Neuronal stem cell (in vitro differentiated cells): ENCODE results near the gene OR51E2.
A peak's percentile ranks its signal among the peaks of the same experiment; 100 is the strongest.

Experiments
- DNase-seq: peaks from one replicate; pipeline ENCODE4 v3.0.0-alpha.2; 2013; ENCODE audit warnings: low spot score
- H2AFZ ChIP-seq: one replicate; pipeline ENCODE4 v1.6.1; 2013; ENCODE audit warnings: mild to moderate bottlenecking, low read length, inconsistent platforms
- H2AK5ac ChIP-seq: 2 replicates; pipeline ENCODE4 v1.6.1; 2013; ENCODE audit warnings: low read depth, mild to moderate bottlenecking, inconsistent platforms, low read length, moderate library complexity, mixed read lengths
- H2BK120ac ChIP-seq: 2 replicates; pipeline ENCODE4 v1.6.1; 2013; ENCODE audit warnings: low read depth, mild to moderate bottlenecking, inconsistent platforms, low read length, moderate library complexity, mixed read lengths
- H2BK12ac ChIP-seq: one replicate; pipeline ENCODE4 v1.6.1; 2013; ENCODE audit warnings: low read length, inconsistent platforms
- H2BK15ac ChIP-seq: 2 replicates; pipeline ENCODE4 v1.6.1; 2013; ENCODE audit warnings: mild to moderate bottlenecking, low read length, inconsistent platforms, mixed read lengths
- H2BK5ac ChIP-seq: one replicate; pipeline ENCODE4 v1.6.1; 2013; ENCODE audit warnings: inconsistent platforms, mild to moderate bottlenecking, low read length, moderate library complexity
- H3K14ac ChIP-seq: one replicate; pipeline ENCODE4 v1.6.1; 2013; ENCODE audit warnings: low read length, inconsistent platforms
- H3K18ac ChIP-seq: 2 replicates; pipeline ENCODE4 v1.6.1; 2013; ENCODE audit warnings: low read length, inconsistent platforms
- H3K23ac ChIP-seq: 2 replicates; pipeline ENCODE4 v1.6.1; 2013; ENCODE audit warnings: low read depth, mild to moderate bottlenecking, mixed read lengths, low read length, inconsistent platforms; ENCODE audit not compliant: poor library complexity
- H3K27ac ChIP-seq: replicated peaks from 3 replicates; pipeline ENCODE4 v1.5.1; 2013; ENCODE audit warnings: low read length, inconsistent platforms
- H3K27me3 ChIP-seq, 3 experiments: 2 replicates each; pipeline ENCODE4 v1.6.1; 2013; ENCODE audit warnings: low read length in 3 of 3, mild to moderate bottlenecking in 2 of 3, inconsistent platforms in 1 of 3, low read depth in 1 of 3, mixed read lengths in 1 of 3, moderate library complexity in 1 of 3; ENCODE audit not compliant: control insufficient read depth in 3 of 3, insufficient read depth in 3 of 3
- H3K36me3 ChIP-seq, 2 donors: replicated peaks in 1 of 2; 2 replicates each; pipeline ENCODE4 v1.6.1; 2013; ENCODE audit warnings: low read length in 2 of 2; ENCODE audit not compliant: control insufficient read depth in 2 of 2, insufficient read depth in 2 of 2
- H3K4ac ChIP-seq: 2 replicates; pipeline ENCODE4 v1.6.1; 2013; ENCODE audit warnings: inconsistent platforms, mild to moderate bottlenecking, low read length, moderate library complexity
- H3K4me1 ChIP-seq, 2 donors: 1 replicate in 1 of 2; 2 replicates in 1 of 2; pipeline ENCODE4 v1.6.1; 2013; ENCODE audit warnings: low read length in 2 of 2, low read depth in 1 of 2; ENCODE audit not compliant: control insufficient read depth in 2 of 2, insufficient read depth in 1 of 2
- H3K4me2 ChIP-seq: one replicate; pipeline ENCODE4 v1.6.1; 2013; ENCODE audit warnings: mild to moderate bottlenecking, low read length, inconsistent platforms; ENCODE audit not compliant: insufficient read depth, poor library complexity, severe bottlenecking
- H3K4me3 ChIP-seq, 2 donors: 2 replicates each; pipeline ENCODE4 v1.5.1; 2013; ENCODE audit warnings: low read length in 2 of 2, mild to moderate bottlenecking in 2 of 2, inconsistent platforms in 1 of 2, moderate library complexity in 1 of 2
- H3K79me1 ChIP-seq: one replicate; pipeline ENCODE4 v1.6.1; 2013; ENCODE audit warnings: low read depth, mild to moderate bottlenecking, inconsistent platforms, low read length, moderate library complexity
- H3K9ac ChIP-seq: one replicate; pipeline ENCODE4 v1.6.1; 2013; ENCODE audit warnings: mild to moderate bottlenecking, low read depth, low read length, inconsistent platforms; ENCODE audit not compliant: poor library complexity
- H3K9me3 ChIP-seq, 2 donors: replicated peaks in 1 of 2; 2 replicates each; pipeline versions ENCODE3 to v1.6.1; 2013; ENCODE audit warnings: low read length in 2 of 2, mild to moderate bottlenecking in 2 of 2, inconsistent platforms in 1 of 2, low read depth in 1 of 2, mixed read lengths in 1 of 2, moderate library complexity in 1 of 2; ENCODE audit not compliant: control insufficient read depth in 2 of 2, insufficient read depth in 1 of 2
- H4K8ac ChIP-seq: one replicate; pipeline ENCODE4 v1.6.1; 2013; ENCODE audit warnings: low read depth, mild to moderate bottlenecking, inconsistent platforms, low read length, moderate library complexity
- H4K91ac ChIP-seq: one replicate; pipeline ENCODE4 v1.6.1; 2013; ENCODE audit warnings: low read length, low read depth, mild to moderate bottlenecking, inconsistent platforms; ENCODE audit not compliant: poor library complexity
- WGBS, 2 donors: extraction: QIAGEN DNeasy Blood & Tissue Kit; methylation state at CpG; one replicate each; pipeline ENCODE4 v1.1.7; 2013; ENCODE audit warnings: missing lambda C conversion rate in 2 of 2, mixed read lengths in 1 of 2; ENCODE audit not compliant: insufficient read length in 2 of 2, insufficient replicate concordance in 1 of 2; ENCODE audit errors: extremely low coverage in 2 of 2; 5-methylcytosine and 5-hydroxymethylcytosine counted together

The OR51E2 gene

GRCh38 chr11:4637662-4638047, 60.0 kb downstream of the OR51E2 start:
- Histone ChIP-seq H4K91ac (no peak overlapping the region), H4K8ac (no peak overlapping the region), H3K9me3 (no peaks in the 10 kb centered on the region), H2BK15ac (no peak overlapping the region), H2AFZ (no peak overlapping the region), H3K36me3 (no peaks in the 10 kb centered on the region), H3K4me1 (peaks cover 0 to 14% of the 10 kb centered on the region in 2 donors), H3K9ac (no peak overlapping the region), H3K4me3 (no peak overlapping the region), H3K18ac (no peak overlapping the region), H2BK120ac (no peak overlapping the region), H3K79me1 (no peaks in the 10 kb centered on the region), H2BK5ac (no peak overlapping the region), H2BK12ac (no peak overlapping the region), H3K23ac (no peak overlapping the region), H3K27ac (no peak overlapping the region), H3K4ac (no peak overlapping the region), H3K4me2 (no peak overlapping the region), H3K14ac (no peak overlapping the region), H3K27me3 (no peaks in the 10 kb centered on the region), H2AK5ac (no peak overlapping the region)
- no peak for DNase-seq
- WGBS, 2 donors: no CpG with 5 or more reads among the region's 3 CpGs

DNA sequence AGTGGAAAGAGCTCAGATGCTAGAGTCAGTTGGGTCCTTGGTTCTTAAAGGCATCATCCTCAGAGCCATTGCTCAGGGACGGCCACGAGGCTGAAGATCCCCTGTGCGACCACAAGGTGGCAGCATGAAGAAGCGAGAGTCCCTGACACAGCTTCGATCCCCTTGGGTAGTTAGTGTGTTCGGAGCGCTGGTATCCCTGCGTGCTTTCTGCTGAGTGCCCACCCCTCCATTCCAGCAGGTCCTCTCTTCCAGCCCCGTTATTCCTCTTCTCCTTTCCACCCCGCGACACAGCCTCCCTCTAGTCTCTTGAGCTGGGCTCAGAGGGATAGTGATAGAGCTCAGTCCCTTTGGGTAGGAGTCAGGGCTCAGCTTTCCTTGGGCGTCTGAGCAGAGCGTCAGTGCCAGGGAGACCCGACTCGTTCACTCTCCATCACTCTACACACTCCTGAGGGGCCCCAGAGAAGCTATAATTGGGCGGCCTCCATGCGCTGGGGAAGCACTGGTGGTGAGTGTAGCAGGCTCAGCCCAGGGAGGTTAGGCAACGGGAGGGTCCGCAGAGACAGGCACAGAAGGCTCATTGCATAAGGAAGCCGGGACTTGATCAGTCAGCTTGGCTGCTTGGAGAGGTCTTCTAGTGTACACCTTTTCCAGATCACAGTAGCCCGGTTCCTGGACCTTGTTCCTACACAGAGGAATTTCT, 60.5 kb downstream of the OR51E2 start, which contains the start of gene OR51D1:
OR51D1 (plus strand) TSS at position 516 of the 700 bp plus-strand sequence. CDS start 2,314 bp downstream, outside the sequence.
- Histone ChIP-seq H3K9me3 (no peaks in the 10 kb centered on the region), H3K79me1 (no peaks in the 10 kb centered on the region), H3K14ac (no peak within 1 kb of the TSS), H3K4me1 (peaks cover 0 to 12% of the 10 kb centered on the region in 2 donors), H2BK12ac (peak within 1 kb of the TSS; percentile 18), H4K8ac (no peak within 1 kb of the TSS), H2AFZ (peak within 1 kb of the TSS; percentile 55), H2BK120ac (no peak within 1 kb of the TSS), H2BK5ac (no peak within 1 kb of the TSS), H3K27ac (no peak within 1 kb of the TSS), H3K4me3 (no peak within 1 kb of the TSS), H3K4ac (no peak within 1 kb of the TSS), H3K9ac (no peak within 1 kb of the TSS), H2AK5ac (no peak within 1 kb of the TSS), H3K36me3 (no peaks in the 10 kb centered on the region), H3K4me2 (peak within 1 kb of the TSS; percentile 29), H3K18ac (peak within 1 kb of the TSS; percentile 76), H2BK15ac (no peak within 1 kb of the TSS), H3K27me3 (no peaks in the 10 kb centered on the region), H3K23ac (no peak within 1 kb of the TSS), H4K91ac (no peak within 1 kb of the TSS)
- DNase-seq: peak; percentile 73
- no CpG with 5 or more reads among the region's 21 CpGs for WGBS, 2 donors

DNA sequence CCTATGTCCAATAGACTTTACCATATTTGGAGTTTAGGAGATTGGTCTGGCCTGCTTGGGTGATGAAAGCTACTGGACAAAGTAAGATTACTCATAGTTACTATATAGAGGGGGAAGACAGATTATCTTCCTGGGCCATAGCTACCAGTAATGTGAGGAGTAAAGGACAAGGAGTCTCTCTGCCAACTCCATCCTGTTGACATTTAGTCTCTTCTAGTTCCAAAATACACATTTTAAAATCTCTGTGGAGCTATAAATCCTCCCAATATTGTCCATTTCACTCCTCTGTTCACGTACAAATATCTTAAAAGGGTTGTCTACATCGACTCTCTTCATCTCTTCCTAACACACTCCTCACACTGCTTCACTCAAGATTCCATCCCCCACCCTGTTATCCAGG, 61.5 kb downstream of the OR51E2 start:
- no peak overlapping the region for H3K4ac ChIP-seq
- H2AK5ac ChIP-seq: no peak overlapping the region
- peaks cover 0 to 3% of the 10 kb centered on the region in 2 donors for H3K4me1 ChIP-seq
- no peak overlapping the region for H3K27ac ChIP-seq
- no peak overlapping the region for H3K4me2 ChIP-seq
- no peak overlapping the region for H3K14ac ChIP-seq
- H3K4me3 ChIP-seq: no peak overlapping the region
- 100% methylated on average over 2 of the region's 2 CpGs; no CpG with 5 or more reads in 1 of the 2 donors for WGBS, 2 donors
- H3K9me3 ChIP-seq: no peaks in the 10 kb centered on the region
- H3K36me3 ChIP-seq: no peaks in the 10 kb centered on the region
- no peak overlapping the region for H2BK12ac ChIP-seq
- H3K18ac ChIP-seq: no peak overlapping the region
- no peaks in the 10 kb centered on the region for H3K79me1 ChIP-seq
- no peak overlapping the region for H3K23ac ChIP-seq
- H4K91ac ChIP-seq: no peak overlapping the region
- no peak overlapping the region for H2AFZ ChIP-seq
- H3K27me3 ChIP-seq: no peaks in the 10 kb centered on the region
- no peak overlapping the region for H2BK15ac ChIP-seq
- no peak overlapping the region for H4K8ac ChIP-seq
- H2BK120ac ChIP-seq: no peak overlapping the region
- H3K9ac ChIP-seq: no peak overlapping the region
- no peak overlapping the region for H2BK5ac ChIP-seq
- DNase-seq: no peak
